GM21717 (cell line): ENCODE data around the gene TMEM134.
"Not testable (repeated sequence)": the region's sequence is repeated elsewhere in the genome, so short reads cannot be mapped to it uniquely, and the experiment has no call there.

Experiments
- ATAC-seq: cut with Tn5 transposase; IDR thresholded peaks from one replicate; pipeline ENCODE4 v1.9.1; 2021; ENCODE audit warnings: mild to moderate bottlenecking, moderate library complexity; ENCODE audit not compliant: unreplicated experiment

The TMEM134 gene

DNA sequence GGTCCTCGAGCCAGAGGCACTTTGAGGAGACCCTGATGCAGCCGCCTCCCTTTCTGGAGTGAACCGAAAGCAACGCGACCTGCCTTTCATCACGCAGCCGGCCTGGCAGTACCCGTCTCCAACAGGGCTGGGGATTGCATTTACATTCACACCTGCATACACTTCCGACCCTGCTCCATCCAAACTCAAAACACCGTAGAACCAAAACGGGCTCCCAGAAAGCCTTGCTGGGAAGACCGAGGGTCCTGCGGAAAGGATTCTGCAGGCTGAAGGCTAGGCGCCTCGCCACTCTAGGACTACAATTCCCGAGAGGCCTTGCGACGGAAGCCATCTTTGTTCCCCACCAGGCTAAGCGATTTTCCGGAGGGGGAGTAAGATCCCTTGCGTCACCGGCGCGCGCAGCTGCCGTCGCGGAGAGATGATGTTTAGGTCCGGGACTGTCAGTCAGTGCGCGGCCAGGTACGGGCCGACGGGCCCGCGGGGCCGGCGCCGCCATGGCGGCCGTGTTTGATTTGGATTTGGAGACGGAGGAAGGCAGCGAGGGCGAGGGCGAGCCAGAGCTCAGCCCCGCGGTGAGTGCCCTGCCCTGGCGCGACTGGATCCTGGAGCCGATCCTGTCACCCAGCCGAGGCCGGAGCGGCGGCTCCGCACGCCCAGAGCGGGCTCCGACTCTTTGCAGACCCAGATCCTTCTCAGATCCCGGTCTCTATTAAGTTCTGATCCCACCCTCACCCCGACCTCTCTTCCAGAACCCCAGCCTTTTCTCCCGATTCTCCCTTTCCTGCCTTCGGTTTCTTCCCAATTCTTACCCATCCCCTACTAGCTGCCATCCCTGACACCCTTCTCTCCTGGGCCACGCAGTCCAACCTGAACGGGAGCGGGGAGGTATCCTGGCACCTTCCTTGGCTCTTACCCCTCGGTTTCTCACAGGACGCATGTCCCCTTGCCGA, 40.7 kb downstream of the TMEM134 start, which contains the start of gene RPS6KB2:
TSS of gene RPS6KB2 (plus strand) at position 443 of the 950 bp plus-strand sequence. CDS start at position 495, 52 bp downstream.
- peak; percentile 62 for ATAC-seq

DNA sequence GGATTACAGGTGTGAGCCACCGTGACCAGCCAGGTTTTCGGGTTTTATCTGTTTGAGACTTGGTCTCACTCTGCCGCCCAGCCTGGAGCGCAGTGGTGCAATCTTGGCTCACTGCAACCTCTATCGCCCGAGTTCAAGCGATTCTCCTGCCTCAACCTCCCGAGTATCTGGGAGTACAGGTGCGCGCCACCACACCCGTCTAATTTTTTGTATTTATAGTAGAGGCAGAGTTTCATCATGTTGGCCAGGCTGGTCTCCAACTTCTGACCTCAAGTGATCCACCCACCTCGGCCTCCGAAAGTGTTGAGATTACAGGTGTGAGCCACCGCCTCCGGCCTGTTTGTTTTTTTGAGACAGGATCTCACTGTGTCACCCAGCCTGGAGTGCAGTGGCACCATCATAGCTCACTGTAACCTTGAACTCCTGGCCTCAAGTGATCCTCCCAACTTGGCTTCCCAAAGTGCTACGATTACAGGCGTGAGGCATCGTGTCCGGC, 41.6 kb downstream of the TMEM134 start:
- not testable (repeated sequence) for ATAC-seq

DNA sequence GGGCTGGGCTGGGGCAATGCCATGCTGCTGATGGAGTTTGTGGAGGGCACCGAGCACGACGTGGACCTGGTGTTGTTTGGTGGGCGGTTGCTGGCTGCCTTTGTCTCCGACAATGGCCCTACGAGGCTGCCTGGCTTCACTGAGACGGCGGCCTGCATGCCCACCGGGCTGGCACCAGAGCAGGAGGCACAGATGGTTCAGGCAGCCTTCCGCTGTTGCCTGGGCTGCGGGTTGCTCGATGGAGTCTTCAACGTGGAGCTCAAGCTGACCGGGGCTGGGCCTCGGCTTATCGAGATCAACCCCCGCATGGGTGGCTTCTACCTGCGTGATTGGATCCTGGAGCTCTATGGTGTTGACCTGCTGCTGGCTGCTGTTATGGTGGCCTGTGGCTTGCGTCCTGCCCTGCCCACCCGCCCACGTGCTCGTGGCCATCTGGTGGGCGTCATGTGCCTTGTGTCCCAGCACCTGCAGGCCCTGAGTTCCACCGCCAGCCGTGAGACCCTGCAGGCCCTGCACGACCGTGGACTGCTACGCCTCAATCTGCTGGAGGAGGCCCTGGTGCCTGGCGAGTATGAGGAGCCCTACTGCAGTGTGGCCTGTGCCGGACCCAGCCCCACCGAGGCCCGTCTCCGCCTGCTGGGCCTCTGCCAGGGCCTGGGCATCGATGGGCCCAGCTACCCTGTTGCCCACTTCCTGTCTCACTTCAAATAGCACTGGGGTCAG, 45.0 kb downstream of the TMEM134 start:
- no peak for ATAC-seq

DNA sequence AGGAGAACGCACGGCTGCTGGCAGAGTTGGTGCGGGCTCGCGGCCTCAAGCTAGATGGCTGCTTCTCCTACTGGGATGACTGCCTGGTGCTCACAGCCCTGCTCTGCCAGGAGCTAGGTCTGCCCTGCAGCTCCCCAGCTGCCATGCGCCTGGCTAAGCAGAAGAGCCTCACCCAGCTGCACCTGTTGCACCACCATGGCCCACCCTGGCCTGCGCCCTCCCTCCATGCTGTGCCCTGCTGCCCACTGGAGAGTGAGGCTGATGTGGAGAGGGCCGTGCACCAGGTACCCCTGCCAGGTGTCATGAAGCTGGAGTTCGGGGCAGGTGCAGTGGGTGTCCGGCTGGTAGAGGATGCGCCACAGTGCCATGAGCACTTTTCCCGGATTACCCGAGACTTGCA, 45.6 kb downstream of the TMEM134 start:
- no peak for ATAC-seq

DNA sequence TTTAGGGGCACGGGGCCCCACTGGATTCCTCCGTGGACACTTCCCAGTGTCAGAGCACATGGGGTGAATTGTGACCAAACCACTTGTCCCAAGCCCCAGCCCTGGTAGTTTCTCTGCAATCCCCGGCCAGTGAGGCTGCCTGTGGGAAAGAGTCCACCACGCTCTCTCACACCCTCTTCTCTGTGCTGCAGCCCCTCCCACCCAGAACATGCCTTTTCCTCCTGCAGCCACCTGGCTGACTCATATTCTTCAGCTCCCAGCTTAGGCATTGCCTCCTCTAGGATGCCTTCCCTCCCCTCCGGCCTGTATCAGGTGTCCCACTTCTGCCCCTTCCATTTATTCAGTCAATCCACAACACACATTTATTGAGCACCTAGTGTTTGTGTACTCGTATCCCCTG, 46.2 kb downstream of the TMEM134 start:
- no peak for ATAC-seq

DNA sequence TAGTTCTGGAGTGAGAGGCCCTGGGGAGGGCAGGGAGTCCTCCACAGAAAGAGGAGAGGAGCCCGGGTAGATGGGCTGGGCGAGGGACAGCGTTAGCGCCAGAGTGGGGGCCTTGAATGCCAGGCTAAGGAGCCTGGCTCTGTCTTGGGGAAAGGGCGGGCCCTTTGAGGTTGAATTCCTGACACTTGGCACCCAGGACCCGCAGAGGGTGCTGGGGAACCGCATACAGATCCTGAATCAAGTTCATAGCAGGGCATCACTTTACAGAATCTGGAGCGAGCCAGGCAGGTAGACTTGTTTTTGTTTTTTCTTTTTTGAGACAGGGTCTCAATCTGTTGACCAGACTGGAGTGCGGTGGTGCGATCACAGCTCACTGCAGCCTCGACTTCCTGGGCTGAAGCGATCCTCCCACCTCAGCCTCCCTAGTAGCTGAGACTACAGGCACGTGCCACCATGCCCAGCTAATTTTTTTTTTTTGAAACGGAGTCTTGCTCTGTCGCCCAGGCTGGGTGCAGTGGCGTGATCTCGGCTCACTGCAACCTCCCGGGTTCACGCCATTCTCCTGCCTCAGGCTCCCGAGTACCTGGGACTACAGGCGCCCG, 47.5 kb downstream of the TMEM134 start:
- ATAC-seq = no peak

DNA sequence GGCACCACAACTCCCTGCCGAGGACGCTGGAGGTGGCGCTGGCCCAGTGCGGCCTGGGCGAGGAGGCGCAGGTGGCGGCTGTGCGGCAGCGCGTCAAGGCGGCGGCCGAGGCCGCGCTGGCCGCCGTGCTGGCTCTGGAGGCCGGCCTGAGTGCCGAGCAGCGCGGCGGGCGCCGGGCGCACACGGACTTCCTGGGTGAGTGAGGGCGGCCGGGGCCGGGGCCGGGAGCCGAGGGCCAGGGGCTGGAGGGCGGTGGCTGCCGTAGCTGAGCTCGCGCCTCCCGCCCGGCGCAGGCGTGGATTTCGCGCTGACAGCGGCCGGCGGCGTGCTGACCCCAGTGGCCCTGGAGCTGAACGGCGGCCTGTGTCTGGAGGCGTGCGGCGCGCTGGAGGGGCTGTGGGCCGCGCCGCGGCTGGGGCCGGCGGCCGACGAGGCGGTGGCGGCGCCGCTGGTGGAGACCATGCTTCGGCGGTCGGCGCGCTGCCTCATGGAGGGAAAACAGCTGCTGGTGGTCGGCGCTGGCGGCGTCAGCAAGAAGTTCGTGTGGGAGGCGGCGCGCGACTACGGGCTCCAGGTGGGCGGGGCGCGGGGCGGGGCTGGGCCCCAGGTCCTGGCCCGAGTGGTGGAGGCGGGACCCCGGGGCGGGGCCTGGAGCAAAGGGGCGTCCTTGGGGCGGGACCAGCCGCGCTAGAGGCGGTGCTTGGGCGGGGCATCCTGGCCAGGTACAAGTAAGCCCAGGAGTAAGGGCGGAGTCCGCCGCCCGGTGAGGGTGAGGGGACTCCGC, 48.2 kb downstream of the TMEM134 start:
- ATAC-seq = peak; percentile 79

DNA sequence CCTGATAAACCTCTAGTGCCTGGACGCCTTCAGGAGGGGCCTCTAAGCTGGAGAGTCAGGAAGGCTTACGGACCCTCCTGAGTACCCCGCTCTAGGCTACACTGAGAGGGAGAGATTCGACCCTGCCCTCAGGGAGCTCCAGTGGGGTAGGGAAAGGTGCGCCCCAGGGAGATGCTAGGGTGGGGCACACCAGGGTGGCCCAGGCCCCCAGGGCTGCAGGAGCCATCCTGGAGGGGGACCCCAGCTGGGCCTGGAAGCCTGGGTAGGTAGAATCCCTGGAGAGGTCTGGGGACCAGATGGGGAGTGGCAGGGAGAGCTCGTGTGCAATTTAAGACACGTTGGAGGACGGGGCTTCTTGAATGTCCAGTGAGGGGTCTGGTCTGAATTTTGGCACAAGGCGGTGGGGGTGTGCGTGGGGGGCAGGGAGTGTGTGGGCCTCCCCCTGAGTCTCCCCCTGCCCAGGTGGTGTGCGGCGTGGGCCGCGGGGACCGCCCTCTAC, 48.9 kb downstream of the TMEM134 start:
- ATAC-seq = no peak

DNA sequence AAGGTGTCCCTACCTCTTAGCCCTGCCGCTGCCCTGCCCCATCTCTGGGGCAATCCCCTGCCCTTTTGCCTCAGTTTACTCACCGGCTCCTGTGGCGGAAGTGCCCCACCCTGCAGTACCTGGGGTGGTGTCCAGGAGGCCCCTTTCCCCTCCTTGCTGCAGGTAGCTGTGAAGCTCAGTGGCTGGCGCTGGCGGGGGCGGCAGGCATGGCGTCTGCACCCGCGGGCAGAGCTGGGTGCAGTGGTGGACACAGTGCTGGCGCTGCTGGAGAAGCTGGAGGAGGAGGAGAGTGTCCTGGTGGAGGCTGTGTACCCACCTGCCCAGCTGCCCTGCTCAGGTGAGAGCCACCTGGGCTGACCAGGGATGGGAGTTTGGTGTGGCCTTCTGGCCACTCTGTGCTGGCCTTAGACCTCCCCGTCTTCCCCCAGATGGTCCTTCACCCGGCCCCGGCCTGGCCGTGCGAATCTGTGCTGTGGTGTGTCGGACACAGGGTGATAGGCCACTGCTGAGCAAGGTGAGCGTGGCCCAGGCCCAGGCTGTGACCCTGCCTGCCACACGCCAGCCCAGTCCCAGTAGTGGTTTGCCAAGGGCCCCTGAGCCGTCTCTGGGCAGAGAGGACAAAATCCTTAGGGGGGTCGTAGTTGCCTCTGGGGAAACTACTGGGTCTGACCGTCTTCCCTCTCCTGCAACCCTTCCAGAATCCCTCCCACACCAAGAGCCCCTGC, 49.6 kb downstream of the TMEM134 start:
- no peak for ATAC-seq

DNA sequence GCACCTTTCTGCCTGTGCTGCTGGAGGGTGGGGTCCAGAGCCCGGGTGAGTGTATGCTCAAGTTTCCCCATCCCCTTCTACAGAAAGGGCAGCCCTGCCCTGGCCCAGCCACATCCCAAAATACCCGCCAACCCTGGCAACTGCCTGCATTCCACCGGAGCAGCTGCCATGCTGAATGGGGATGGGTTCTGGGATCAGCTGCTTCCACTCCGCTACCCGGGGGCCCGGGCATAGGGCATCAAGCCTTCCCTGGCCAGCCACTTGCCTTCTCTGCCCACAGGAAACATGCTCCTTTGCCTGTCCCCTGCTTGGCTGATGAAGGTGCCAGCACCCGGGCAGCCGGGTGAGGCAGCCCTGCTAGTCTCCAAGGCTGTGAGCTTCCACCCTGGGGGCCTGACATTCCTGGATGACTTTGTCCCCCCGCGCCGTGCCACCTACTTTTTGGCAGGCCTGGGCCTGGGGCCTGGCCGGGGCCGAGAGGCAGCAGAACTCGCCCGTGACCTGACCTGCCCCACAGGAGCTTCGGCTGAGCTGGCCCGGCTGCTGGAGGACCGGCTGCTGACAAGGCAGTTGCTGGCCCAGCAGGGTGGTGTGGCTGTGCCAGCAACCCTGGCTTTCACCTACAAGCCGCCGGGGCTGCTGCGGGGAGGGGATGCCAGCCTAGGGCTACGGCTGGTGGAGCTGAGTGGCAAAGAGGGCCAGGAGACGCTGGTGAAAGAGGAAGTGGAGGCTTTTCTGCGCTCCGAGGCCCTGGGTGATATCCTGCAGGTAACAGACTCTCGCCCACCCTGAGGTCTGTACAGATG, 50.4 kb downstream of the TMEM134 start:
- no peak for ATAC-seq

DNA sequence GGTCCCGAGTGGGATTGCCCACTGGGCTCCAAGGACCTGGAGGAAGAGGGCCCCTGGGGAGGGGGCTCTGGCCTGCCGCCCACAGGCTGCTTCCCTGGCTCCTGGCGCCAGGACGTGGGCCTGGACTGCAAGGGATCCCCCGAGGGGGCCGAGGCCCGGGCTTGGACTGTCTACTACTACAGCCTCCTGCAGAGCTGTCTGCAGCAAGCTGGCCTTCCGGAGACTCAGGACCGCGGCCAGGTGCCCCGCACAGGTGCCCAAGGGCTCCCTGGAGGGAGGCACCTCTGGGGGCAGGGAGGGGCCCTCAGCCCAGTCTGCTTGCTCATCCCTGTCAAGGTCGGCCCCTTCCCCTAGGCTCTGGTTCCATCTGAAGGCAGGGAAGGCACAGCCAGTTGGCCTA, 51.6 kb downstream of the TMEM134 start:
- ATAC-seq = no peak

DNA sequence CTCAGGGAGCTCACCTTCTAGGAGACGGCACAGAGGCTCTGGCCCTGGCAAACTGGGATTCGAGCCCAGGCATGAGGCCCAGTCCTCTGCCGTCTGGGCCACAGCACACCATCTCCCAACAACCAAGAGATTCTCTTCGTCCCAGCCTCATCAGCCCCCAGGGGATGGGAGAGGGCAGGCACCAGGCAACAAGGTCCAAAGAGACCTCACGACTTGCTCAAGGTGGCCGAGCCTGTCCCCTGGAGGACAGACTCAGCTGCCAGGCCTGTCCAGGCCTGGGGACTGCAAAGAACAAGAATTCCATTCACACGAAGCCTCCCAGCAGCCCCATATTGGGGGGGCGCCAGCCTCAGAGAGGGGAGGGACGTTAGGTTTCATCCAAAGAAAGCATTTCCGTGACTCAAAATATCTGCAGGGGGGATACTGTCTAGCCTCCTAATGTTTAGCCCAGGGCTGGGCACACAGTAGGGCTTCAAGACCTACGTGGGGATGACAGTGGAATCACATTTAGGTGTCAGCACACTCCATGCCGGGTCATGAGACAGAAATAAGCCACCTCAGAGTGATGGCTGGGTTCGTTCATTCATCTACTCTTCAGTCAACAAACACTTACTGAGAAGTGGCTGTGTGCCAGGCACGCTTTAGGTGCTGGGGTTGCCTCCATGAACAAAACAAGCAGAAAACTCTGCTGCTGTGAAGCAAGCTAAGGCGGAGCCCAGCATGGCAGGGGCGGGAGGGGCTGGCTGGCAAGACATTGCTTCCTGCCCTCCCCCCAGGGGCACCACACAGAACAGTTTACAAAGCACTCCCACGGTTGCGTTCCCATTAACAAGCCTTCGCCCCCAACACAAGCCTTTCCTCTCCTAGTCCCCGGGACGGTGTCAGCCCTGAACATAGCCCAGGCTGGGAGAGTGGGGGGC, 52.4 kb downstream of the TMEM134 start:
- no peak for ATAC-seq

DNA sequence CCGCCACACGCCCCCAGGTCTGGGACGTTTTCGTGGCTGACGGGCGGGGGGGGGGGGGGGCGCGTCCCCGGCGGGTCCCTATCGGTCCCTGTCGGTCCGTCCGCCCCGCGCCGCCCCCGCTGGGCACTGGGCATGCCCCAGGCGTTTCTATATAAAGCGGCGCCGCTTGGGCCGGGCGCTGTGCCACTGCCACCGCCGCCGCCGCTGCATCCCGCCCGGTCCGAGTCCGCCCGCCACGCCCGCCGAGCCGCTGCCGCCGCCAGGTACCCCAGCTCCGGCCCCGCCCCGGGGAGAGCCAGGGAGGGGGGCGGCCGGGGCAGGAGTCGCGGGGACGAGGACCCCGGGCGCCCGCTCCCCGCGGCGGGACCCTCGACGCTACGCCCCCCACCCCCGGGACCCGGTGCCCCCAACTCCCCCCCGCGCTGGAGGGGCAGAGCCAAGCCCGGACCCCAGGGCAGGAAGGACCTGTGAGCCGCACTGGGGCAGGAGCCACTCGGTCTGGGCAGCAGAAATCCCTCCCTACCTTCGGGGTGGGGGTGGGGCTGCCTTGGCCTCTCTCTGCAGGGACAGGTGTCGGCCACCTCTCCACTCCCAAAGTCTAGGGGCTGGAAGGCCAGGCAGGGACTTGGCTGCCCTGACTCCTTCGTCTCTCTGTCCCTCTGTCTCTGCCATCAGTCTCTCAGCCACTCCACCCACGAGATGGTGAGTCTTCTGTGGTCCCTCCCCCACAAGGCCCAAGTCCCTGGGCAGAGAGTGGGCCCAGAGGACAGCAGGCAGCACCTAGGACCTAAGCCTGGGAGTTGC, 53.3 kb downstream of the TMEM134 start, which contains the start of gene CARNS1:
TSS of gene CARNS1 (plus strand) at position 178 of the 804 bp plus-strand sequence. CDS start at position 700, 522 bp downstream.
- no peak for ATAC-seq

DNA sequence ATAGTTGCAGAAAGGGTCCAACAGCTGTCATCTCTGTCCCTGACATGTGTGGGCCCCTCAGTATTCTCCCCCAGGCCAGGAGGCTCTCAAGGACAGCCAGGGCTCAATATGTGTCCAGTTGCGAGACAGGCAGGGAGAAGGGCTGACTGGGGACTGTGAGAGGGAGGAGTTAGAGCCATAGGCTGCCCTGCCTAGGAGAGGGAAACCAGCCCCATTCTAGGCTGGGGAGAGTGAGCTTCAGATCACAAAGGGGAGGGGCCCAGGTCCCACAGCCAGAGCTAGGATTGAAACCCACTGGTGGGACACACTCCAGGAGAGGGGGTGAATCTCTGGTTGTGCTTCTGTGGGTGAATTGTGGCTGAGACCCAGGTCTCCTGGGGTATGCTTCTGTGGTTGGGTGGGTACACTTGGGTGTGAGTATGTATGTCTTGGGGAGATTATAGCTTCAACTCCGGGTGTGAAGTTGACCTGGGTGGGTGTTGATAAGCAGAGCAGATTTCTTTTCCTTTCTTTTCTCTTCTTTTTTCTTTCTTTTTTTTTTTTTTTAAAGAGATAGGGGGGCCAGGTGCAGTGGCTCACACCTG, 55.7 kb downstream of the TMEM134 start:
- ATAC-seq = no peak

DNA sequence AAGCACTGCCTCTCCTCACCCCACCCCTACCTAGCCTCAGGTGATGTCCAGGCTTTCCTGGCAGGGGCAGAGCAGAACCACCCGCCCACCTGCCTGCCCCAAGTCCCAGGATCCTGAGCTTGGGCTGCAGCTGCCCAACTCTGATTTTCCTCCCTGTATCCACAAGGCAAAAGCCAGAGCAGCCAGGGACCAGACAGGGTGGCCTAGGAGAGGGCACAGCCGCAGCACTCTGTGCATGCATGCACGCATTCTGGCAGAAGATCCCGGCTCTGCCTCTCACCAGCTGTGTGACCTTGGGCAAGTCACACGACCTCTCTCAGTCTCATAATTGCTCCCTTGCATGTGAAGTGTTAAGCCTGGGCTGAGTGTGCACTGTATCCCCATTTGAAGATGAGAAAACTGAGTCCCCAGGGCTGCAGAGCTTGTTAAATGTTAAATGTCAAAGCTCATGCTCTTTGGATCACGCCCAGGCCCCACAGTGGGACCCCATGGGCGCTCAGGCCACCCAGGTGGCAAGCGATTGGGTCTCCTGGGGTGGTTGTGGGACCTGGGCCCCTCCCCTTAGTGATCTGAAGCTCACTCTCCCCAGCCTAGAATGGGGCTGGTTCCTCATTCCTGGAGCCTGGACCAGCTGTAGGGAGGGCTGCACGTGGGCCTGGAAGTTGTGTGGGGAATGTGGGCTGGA, 56.4 kb downstream of the TMEM134 start:
- ATAC-seq = no peak

DNA sequence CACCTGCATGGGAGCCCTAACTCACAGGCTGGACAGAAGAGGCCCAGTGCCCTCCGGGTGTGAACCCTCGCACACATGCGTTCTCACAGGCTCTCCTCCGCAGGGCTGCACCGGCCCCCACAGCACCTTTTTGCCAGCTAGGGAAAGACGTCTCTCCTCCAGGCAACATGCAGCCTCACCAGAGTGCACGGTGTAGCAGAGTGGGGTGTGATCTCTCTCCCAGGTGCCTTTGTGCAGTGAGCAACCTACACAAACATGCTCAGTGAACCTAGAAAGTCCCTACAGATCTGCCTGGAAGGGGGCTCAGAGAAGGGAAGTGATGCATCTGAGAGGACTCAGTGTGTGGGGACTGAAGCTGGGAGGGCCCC, 57.3 kb downstream of the TMEM134 start:
- no peak for ATAC-seq
